ENCODE results near the gene TSPAN5. TPM values are rescaled to one million over a fixed set of nuclear protein-coding genes. Genes with fewer than 3 reads are reported as not detected.

Gene TSPAN5
- polyA plus RNA-seq, 1 experiment = 190 TPM

DNA sequence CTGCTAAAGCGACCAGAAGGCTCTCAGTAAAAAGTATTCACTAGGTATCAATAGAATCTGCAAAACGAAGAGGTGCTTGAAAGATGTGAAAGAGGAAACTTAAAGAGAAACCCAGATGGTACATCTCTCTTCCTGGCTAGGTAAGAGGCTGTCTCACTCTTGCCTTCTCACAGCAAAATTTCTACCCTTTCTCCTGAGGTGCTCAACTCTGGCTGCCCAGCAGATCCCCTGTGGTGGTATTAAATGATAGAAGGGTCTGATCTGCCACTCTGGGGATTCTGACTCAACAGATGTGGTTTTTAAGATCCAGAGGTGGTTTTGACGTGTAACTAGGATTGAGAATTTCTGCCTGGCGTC is 14.9 kb upstream of the TSPAN5 start:
- no peaks in the 10 kb centered on the region for H3K9me3 ChIP-seq (ENCODE audit: control insufficient read depth, insufficient read depth, low read length)
- H3K27me3 ChIP-seq (ENCODE audit: control insufficient read depth, insufficient read depth, low read length) = no peaks in the 10 kb centered on the region
- no peak overlapping the region for H3K4me3 ChIP-seq (ENCODE audit: low read depth, low read length)
- ChIA-PET POLR2A (no interaction called here), CTCF (no interaction called here)
- no peak overlapping the region for H3K27ac ChIP-seq (ENCODE audit: low read depth, low read length)
- TF ChIP-seq, protein P1, sequence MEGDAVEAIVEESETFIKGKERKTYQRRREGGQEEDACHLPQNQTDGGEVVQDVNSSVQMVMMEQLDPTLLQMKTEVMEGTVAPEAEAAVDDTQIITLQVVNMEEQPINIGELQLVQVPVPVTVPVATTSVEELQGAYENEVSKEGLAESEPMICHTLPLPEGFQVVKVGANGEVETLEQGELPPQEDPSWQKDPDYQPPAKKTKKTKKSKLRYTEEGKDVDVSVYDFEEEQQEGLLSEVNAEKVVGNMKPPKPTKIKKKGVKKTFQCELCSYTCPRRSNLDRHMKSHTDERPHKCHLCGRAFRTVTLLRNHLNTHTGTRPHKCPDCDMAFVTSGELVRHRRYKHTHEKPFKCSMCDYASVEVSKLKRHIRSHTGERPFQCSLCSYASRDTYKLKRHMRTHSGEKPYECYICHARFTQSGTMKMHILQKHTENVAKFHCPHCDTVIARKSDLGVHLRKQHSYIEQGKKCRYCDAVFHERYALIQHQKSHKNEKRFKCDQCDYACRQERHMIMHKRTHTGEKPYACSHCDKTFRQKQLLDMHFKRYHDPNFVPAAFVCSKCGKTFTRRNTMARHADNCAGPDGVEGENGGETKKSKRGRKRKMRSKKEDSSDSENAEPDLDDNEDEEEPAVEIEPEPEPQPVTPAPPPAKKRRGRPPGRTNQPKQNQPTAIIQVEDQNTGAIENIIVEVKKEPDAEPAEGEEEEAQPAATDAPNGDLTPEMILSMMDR (IDR thresholded peaks at IDR 0.05; ENCODE audit: low read depth, low read length) = no peak
- no peak for DNase-seq (ENCODE audit: low read depth, low spot score)

DNA sequence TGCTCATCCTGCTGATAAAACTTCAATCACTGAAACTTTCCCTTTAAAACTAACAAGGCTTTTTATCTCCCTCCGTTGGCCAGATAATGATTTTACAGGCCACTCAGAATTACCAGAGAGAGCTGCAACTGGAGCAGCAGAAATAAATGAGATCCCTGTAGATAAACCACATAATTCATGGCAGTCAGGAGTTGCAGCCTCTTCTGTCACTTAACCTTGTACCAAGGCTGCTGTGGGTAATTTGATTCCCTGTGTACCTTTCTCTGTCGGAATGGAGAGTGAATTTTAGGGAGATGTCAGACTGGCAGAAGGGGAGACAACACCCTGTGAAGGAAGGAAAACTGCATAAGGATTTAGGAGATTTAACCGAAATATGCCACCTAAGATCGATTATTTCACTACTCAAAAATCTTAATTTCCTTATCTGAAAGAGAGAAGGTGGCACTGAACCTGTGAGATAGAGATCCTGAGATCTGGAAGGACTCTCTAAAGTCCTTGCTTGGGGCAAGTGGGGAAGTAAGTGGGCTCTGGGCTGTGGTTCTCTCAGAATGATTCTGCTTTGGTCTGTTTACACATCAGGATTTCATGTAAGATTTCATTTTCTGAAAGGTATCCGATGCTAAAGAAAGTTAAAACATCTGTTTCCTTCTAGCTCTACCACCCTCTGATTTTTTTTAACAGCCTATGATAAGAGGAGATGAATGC is 14.3 kb upstream of the TSPAN5 start:
- TF ChIP-seq, protein P1 (IDR thresholded peaks at IDR 0.05; ENCODE audit: low read depth, low read length) = peak; percentile 8; the same call in 1 of the 2 replicates
- DNase-seq (ENCODE audit: low read depth, low spot score) = no peak
- Histone ChIP-seq H3K27me3 (ENCODE audit: control insufficient read depth, insufficient read depth, low read length) (no peaks in the 10 kb centered on the region), H3K4me3 (ENCODE audit: low read depth, low read length) (no peak overlapping the region), H3K9me3 (ENCODE audit: control insufficient read depth, insufficient read depth, low read length) (no peaks in the 10 kb centered on the region), H3K27ac (ENCODE audit: low read depth, low read length) (no peak overlapping the region)
- ChIA-PET POLR2A (no interaction called here), CTCF (no interaction called here)

DNA sequence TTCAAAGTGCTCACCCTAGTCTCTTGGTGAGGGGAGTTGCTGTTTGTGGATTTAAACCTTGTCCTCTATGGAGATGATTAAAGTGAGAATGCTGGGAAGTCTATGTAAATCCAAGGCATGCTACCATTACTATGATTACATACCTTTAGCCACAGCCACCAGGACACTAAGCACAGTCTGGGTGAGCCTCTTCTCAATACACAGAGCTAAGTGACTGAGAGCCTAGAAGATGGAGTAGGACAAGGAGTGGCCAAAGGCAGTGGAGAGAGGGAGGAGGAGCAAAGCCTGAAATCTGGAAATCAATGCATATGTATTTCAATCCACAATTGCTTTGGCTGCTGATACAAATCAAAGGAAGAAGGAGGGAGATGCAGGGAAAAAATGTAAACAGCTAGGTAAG is 12.7 kb upstream of the TSPAN5 start:
- no peaks in the 10 kb centered on the region for H3K27me3 ChIP-seq (ENCODE audit: control insufficient read depth, insufficient read depth, low read length)
- no peak for DNase-seq (ENCODE audit: low read depth, low spot score)
- ChIA-PET CTCF (no interaction called here), POLR2A (no interaction called here)
- H3K27ac ChIP-seq (ENCODE audit: low read depth, low read length) = no peak overlapping the region
- TF ChIP-seq, protein P1 (IDR thresholded peaks at IDR 0.05; ENCODE audit: low read depth, low read length) = no peak
- no peaks in the 10 kb centered on the region; the same call in 1 of the 2 replicates for H3K9me3 ChIP-seq (ENCODE audit: control insufficient read depth, insufficient read depth, low read length)
- H3K4me3 ChIP-seq (ENCODE audit: low read depth, low read length) = no peak overlapping the region

DNA sequence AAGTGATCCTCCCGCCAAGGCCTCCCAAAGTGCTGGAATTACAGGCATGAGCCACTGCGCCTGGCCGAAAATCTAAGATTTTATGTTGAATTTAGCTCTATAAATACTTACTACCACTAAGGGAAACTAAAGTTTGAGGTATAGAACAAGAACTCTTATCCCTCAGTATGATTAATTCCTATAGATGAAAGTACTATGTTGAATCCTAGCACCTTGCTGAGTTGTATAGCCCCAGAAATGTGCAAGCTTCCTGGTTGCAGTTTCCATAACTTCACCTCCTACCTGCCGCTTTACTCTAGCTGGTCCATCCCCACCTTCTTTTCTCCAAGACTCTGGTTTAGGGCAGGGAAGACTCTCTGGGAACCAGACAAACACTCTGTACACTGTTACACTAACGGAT is 11.8 kb upstream of the TSPAN5 start:
- CTCF ChIA-PET = no interaction called here
- Histone ChIP-seq H3K27ac (ENCODE audit: low read depth, low read length) (no peak overlapping the region), H3K4me3 (ENCODE audit: low read depth, low read length) (no peak overlapping the region), H3K9me3 (ENCODE audit: control insufficient read depth, insufficient read depth, low read length) (peaks cover 2% of the 10 kb centered on the region), H3K27me3 (ENCODE audit: control insufficient read depth, insufficient read depth, low read length) (no peaks in the 10 kb centered on the region)
- TF ChIP-seq, protein P1 (IDR thresholded peaks at IDR 0.05; ENCODE audit: low read depth, low read length) = no peak
- DNase-seq (ENCODE audit: low read depth, low spot score) = no peak
- POLR2A ChIA-PET = no interaction called here

DNA sequence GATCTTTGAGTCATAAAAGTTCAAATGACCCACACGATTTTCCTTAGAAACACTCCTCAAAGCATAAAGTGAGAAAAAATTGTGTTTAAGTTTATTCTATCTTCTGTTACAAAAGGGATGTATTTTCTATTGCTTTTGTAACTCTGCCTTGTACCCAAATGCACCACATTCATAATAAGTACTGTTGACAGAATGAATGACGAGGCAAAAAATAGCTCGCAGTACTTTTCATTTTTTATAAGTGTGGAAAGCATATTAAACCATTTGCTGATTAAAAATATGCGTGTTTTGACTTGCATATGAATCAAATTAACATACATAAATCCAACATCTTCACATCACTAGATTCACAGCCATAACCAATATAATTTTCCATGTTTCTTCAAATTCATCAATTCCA is 11.2 kb upstream of the TSPAN5 start:
- TF ChIP-seq, protein P1 (IDR thresholded peaks at IDR 0.05; ENCODE audit: low read depth, low read length) = no peak

More for the DNA sequence above, 11.2 kb upstream of the TSPAN5 start:
- ChIA-PET POLR2A (no interaction called here), CTCF (no interaction called here)
- no peak overlapping the region for H3K4me3 ChIP-seq (ENCODE audit: low read depth, low read length)
- no peak for DNase-seq (ENCODE audit: low read depth, low spot score)
- H3K27me3 ChIP-seq (ENCODE audit: control insufficient read depth, insufficient read depth, low read length) = no peaks in the 10 kb centered on the region
- peaks cover 8% of the 10 kb centered on the region for H3K9me3 ChIP-seq (ENCODE audit: control insufficient read depth, insufficient read depth, low read length)
- no peak overlapping the region for H3K27ac ChIP-seq (ENCODE audit: low read depth, low read length)

Data from AG04450 (cell line).